ENCODE measurements around the gene LRRC38.

Gene LRRC38

DNA sequence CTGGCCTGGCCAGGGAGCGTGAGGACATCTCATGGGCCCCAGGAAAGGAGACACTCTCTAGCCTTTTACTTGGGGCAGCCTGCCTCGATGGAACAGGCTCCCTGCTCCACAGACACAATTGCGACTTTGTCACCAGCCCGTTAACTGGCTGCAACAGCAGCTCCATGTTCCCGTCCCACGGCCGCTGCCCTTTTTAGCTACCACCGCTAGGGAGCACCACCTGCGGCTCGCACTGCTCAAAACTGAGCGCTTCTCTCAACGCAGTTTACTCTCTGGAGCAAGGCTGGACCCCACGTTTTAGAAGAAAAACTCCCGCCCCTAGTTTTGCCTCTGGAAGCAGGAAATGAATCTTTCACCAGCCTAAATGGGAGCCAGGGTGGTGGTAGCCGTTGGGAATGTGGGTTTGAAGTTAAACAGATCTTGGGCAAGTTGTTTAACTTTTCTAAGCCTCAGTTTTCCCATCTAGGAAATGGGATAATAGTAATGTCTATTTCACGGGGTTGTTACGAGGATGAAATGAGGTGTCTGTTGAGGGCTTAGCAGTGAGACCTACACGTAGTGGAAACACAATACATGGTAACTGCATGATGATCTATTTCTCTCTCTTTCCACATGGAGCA, 3.5 kb upstream of the LRRC38 start:
- no peak for DNase-seq (ENCODE audit: low read depth)

DNA sequence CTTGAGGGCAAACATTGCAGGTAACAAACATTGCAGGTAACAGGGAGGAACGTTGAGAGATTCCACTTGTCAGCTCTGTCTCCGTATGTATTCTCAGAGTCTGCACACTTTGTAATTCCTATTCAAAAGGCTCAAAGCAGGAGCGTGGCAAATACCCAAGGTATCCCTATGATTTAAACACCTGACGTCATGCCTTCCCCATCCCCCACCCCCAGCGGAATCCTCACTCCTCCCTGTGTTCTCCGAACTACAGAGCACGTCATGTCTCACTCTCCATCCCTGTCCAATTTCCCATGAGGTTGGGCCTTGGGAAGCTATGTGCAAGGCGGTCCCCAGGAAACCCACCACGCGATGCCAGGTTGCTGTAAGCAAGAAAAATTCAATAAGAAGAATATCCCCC, 2.8 kb upstream of the LRRC38 start:
- no peak for DNase-seq (ENCODE audit: low read depth)

DNA sequence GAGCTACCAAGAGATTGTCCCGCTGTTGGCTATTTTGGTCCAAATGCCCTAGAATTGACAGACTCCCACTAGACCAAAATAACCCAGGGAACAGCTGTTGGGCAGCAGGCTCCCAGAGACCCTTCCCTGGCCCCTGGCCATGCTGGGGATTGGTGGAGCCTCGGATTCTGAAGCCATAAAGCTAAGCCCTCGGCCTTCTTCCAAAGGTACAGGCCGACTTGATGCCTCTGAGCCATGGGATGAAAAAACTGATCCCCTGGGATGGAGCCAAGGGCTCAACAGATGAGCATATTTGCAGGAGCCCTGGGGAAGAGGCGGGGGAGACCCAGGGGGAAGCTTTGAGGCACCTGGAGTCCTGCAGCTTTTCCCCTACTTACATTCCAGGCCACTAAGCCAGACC, 1.0 kb upstream of the LRRC38 start:
- no peak for DNase-seq (ENCODE audit: low read depth)

DNA sequence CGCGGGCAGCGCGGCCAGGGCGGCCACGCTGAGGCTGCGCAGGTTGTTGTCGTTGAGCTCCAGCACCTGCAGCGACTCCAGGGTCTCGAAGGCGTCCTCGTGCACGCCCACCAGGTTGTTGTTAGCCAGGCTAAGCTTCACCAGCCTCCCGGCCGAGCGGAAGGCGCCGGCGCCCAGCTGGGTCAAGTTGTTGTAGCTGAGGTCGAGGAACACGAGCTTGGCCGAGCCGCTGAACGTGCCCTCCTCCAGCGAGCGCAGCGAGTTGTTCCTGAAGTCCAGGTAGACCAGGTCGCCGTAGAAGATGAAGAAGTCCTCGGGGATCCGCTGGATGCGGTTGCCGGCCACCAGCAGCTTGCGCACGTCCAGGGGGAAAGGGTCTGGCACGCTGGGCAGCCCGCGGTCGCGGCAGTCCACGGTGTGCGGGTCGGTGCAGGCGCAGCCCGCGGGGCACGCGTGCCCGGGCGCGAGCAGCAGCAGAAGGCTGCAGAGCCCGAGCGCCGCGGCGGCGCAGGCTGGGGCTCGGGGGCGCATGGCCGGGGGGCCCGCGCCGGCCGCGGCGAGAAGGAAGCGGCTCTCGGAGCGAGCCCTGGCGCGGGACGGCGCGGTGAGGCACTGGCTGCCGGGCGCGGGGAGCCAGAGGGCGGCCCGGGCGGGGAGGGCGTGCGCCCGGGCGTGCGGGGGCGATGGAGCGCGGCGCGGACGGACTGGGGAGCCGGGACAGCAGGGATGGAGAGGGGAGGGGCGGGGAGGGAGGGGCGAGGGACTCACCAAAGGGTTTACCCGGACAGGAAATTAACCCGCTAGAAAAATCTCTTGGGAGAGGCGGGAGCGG, 524 bp downstream of the LRRC38 start:
- DNase-seq (ENCODE audit: low read depth), result no peak

DNA sequence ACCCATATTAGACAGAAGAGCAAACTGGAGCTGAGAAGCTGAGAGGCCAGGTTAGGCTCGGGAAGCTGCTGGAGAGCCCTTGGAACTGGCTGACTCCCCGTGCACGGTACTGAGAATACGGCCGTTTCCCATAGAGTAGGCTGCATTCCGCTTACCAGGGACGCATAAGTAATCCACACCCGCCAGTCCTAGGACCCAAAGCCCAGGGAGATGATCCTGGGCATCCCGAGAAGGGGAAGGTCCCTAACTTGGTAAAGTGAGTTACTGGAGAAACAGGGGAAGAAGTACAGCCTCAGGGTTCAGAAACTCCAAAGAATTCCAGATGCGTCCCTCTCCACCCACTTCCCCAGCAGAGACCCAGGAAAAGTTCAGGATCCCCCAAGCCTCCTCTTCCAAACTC, 1.3 kb downstream of the LRRC38 start:
- no peak for DNase-seq (ENCODE audit: low read depth)

DNA sequence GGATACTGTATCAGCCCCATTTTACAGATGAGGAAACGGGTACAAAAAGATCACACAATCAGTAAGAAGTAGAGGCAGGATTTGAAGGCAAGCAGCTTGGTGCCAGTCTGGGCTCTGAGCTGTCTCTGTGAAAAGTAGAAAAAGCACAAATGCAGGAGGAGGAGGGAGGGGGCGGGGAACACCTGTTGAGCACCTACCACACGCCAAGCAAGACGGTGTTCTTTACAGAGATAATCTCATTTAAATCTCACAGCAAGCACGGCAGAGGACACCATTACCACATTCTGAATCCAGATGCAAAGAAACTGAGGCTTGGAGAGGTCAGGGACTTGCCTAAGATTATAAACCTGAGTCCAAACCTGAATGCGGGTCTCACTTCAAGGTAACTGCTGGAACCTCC, 3.3 kb downstream of the LRRC38 start:
- DNase-seq (ENCODE audit: low read depth), result no peak

DNA sequence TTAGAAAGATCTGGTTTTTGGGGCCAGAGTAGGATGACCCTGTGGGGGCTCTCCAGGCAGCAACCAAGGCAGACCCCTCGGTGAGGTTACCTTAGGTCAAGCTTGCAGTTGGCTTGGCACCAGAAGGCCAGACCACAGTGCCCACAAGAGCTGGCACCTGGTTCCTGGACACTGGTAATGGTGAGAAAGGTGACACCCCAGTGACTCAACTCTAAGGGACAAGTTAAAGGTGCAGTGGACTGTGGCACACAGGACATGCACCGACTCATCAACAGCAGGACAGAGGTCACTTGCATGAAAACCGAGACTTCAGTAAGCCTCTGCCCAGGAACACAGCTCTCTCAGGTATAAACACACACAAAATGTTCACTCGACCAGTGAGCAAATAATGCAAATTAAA, 6.7 kb downstream of the LRRC38 start:
- no peak for DNase-seq (ENCODE audit: low read depth)

DNA sequence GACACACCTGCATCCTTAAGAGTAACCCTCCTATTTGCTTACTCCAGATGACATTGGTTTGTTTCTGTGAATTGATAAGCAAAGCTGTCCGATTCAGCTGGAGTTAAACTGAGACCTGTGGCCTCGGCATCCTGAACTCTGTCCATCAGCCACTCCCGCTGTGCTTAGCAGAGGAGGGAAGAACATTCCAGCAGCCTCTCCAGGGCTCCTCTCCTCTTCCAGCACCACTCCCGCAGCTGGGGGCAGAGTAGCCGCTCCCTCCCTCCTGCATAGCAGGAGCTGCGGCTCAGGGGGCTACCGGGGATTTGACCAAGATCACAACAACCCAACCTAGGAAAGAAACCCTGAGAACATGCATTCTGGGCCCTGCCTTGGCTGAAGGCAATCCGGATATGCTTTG, 8.8 kb downstream of the LRRC38 start:
- no peak for DNase-seq (ENCODE audit: low read depth)

DNA sequence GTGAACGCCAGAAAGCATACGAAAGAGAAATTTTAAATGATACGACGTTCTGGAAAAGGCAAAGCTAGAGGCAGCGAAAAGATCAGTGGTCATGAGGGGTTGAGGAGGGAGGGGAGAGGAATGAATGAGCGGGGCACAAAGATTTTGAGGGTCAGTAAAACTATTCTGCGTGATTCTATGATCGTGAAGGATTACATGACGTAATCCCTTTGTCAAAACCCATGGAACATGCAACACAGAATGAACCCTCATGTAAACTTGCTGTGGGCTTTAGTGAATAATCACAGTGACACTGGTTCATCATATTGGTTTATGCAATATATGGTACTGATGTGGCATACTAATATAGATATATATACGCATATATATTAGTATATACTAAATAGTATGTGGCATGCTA, 13.0 kb downstream of the LRRC38 start:
- DNase-seq (ENCODE audit: low read depth), result no peak

DNA sequence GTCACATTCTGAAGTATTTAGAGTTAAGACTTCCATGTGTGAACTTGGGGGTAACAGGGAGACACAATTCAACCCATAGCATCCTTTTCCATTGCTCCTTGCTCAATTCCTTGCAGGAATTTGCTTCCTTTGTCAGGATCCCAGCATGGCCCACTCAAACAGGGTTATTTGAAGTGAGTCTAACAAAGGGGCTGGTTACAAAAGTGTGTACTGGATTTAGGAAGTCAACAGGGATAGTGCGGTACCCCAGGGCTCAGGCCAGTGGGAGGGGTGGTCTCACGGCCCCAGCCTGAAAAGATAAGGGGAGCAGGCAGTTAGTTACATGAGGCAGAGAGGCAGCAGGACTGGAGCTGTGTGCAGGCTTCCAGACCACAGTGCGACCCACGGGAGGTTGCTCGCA, 14.4 kb downstream of the LRRC38 start:
- no peak for DNase-seq (ENCODE audit: low read depth)

DNA sequence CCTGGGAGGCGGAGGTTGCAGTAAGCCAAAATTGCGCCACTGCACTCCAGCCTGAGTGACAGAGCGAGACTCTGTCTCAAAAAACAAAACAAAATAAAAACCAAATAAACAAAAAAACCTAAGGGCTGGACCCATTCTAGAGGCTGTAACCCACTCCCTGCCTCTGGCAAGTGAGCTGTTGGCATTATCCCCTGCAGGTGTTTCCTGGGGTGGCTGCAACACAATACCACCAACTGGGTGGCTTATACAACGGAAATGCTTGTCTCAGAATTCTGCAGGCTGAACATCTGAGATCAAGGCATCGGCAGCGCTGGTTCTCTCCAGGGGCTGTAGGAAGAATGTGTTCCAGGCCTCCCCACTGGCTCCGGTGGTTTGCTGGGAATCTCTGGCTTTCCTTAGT, 15.2 kb downstream of the LRRC38 start:
- no peak for DNase-seq (ENCODE audit: low read depth)

DNA sequence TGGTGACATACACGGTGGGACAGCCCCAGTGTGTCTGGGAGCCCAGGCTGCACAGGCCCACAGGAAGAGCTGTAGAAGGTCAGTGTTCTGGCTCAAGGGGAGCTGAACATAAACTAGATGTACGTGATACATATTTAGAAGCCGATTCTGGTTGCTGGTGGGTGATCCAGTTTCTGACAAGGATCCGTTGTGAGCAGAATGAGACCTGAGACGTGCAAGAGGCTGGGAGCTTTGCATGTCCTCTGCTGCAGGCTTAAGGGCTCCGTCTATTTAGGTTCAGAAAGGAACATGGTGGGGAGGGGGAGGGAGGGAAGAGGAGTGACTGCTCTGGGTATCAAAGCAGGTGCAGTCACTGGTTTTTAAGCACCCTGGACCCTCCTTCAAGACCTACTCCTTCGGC, 18.6 kb downstream of the LRRC38 start:
- DNase-seq (ENCODE audit: low read depth), result no peak

DNA sequence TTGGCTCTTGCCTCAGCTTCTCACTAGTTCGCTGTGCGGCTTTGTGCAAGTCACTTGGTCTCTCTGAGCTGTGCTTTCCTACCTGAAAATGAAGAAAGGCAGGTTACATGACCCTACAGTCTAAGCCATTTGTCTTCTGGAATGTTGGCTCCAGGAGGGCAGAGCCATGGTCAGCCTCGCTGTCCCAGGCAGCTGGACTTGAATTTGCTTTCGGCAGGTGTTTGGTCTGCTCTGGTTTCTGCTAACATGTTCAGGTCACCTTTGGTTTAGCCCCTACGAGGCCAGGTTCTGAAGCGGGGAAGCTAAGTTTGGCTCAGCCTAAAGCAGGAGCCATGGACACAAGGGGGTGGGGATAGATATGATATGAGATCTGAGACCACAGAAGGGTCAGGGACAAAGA, 19.1 kb downstream of the LRRC38 start:
- no peak for DNase-seq (ENCODE audit: low read depth)

DNA sequence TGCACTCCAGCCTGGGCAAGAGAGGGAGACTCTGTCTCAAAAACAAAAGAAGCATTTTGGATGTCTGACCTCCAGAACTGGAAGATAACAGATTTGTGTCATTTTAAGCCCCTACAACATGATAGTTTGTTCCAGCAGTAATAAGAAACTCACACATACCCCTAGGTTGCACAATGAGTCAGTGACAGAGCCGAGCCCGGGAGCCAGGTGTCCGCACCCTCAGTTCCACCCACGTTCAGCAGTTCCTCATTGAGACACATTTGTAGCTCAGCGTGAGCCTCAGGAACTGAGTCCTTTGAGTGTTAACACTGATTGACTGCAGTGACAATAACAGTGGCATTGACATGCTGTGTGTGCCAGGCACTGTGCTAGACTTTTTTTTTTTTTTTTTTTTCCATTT, 19.8 kb downstream of the LRRC38 start:
- no peak for DNase-seq (ENCODE audit: low read depth)

DNA sequence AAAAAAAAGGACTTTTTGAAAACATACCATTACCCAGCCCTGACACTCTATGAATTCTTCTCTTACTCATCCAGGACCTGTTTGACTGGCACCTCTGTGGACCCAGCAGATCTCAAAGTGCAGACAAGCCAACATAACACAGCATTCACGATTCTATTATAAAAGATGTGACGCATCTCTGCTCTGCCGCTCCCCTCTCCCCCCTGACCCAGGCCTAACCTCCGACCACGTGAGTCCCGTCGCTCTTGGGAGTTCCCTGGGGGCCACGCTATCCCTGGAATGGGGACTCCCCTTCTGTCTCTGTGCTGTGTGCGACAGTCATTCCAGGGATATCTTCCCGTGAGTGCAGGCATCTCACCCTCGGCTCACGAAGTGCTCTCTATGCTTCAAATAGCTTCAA, 21.1 kb downstream of the LRRC38 start:
- DNase-seq (ENCODE audit: low read depth), result no peak

DNA sequence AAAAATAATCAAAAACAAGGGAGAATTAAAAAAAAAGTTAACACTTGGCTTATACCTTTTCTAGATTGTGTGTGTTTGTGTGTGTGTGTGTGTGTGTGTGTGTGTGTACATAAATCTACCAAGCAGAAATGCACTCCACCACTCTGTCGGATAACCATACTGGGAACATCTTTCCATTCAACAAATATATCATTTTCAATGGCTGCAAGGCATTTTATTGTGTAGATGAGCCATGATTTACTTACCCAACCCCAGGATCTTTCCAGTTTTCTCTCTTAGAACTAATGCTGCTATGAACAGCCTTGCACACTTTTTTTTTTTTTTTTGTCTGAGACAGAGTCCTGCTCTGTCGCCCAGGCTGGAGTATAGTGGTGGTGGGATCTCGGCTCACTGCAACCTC, 25.8 kb downstream of the LRRC38 start:
- no peak for DNase-seq (ENCODE audit: low read depth)

DNA sequence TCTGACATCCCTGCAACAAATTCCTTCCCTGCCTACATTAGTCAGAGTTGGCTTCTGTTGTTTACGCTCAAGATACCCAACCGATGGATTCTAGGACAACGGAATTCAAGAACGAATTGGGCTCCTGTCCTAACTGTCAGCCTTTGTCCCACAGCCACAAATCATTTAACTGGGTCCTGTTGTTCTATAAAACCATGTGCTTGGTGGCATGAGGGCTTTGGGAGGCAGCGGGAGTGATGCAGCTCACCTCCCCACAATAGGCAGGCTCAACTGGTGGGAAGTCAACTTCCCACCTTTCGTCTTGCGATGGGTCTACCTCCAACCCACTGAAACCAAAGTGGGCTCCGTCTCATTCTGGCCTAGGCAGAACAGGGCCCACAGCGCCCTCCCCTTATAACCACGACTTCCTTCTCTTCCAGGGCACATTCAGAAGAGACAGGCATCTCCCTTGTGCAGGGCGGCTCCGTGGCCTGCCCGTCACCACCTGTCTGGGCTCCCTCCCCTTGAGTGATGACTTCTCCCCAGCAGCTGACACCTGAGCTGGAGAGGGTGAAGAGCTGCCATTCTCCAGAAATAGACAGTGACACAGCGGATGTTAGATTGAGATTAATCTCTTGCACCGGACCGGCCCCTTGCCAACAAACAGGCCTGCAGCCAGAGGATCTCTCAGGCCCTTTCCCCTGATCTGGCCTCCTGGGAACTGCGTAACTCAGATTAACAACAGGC, 26.5 kb downstream of the LRRC38 start:
- no peak for DNase-seq (ENCODE audit: low read depth)

DNA sequence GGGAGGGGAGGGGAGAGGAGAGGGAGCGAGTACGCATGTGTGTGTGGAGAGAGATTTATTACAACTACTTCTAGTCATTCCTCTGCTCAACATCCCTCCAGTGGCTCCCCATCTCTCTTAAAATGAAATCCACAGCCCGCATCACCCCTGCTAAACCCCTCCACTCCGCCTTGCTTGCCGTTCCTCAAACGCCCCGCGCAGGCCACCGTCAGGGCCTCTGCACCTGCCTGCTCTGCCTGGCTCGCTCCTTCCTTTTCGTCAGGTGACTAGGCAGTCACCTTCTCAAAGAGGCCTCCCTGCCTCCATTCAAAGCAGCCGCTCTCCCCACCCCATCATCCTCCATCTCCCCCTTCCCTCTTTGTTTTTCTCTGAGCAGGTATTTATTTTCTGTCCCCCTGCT, 29.9 kb downstream of the LRRC38 start:
- no peak for DNase-seq (ENCODE audit: low read depth)

DNA sequence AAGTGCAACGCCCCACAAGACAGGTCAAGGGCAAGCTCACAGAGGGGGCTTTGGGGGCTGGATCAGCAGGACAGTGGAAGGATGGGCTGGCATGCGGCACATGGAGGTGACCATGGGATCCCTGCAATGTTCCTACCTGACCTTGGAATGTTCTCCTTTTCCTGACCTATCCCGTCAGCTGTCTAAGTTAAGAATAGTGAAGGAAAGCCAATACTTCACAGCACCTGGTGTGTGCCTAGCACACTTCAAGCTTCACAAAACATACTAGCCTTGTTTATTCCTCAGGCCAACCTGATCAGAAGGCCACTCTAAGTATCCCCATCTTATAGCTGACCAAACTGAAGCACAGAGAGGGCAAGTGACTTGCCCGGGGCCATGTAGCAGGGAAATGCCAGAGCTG, 31.2 kb downstream of the LRRC38 start:
- DNase-seq (ENCODE audit: low read depth), result no peak

DNA sequence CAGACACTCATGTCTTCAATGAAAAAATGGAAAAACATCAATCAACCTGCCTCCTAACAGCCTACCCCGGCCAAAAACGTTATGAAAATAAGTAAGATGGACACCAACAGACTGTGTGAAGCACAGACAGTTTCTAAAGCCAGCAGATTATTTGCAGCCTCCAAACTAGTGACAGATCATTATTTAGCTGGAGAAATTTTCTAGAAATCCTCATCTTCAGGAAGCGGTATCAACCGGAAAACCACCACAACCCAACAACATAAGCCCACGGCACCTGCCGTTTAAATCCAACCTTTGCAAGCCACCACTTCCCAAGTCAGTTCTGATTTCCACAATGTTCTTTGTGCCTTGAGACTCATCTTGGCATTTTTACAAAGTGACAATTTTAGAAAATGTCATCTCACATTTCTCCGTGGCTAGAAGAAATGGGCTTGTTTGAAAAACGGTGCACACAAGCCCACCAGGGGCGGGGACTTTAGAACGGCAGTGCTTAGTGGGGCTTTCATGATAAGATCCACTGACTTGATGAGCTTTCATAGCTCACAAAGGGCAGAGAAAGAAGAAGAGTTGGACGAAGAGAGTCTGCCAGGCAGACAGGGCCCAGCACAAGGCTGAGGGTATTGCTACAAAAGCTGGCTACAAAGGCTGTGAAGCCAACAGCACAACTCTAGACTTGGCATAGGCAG, 34.5 kb downstream of the LRRC38 start:
- no peak for DNase-seq (ENCODE audit: low read depth)

DNA sequence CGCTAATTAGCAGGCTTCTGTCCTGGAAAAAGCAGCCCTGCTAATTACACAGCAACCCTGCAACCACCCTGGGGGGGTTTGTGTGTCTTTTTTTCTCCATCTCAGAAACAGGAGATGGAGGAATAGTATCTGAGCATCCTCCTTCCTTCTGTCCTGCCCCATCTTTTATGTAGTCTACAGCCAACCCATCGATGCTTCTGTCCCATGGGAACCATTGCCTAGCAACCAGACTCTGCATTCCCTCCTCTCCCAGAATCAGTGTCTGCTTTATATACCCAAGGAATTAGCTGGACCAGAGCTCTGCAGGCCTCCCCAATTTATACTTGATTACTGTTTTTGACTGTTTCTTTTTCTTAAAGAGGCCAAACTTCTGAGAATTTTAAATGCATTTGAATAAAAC, 35.1 kb downstream of the LRRC38 start:
- DNase-seq (ENCODE audit: low read depth), result no peak

DNA sequence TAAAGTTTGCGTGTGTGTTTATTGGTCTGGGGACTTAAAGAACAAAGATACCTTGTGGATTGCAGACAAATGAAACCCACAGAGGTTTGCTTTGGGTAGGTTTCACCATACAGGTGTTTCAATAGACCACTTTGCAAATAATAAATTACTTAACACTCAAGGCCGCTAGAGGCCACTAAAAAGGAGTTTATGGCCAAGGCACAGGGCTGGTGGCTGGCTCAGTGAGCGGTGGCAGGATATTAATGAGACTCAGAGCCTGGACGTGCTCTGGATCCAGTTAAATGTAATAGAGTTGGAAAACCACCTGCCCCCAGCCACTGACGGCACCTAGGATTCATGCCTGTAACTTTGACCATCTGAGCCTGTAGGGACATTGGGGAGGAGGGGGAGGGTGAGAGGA, 44.5 kb downstream of the LRRC38 start:
- no peak for DNase-seq (ENCODE audit: low read depth)

DNA sequence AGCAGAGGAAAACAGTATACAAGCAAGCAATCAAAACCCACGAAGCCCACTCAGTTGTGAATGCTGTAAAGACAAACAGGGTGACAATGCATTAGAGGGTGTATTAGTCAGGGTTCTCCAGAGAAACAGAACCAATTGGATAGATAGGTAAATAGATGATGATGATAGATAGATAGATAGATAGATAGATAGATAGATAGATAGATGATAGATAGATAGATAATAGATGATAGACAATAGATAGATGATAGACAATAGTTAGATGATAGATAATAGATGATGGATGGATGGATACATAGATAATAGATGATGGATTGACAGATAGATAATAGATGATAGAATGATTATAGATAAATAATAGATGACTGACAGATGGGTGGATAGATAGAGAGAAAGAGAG, 48.3 kb downstream of the LRRC38 start:
- DNase-seq (ENCODE audit: low read depth), result no peak
